Keratinocyte (primary cell): Measurements from ENCODE around the gene CELA1. TPM values are rescaled to one million over a fixed set of nuclear protein-coding genes. Genes with fewer than 3 reads are reported as not detected.

Source experiments
- DNase-seq: peaks from one replicate; pipeline ENCODE4 v3.0.0-alpha.2; 2011; ENCODE audit warnings: low read depth, missing footprints, low spot score
- FAIRE-seq: peaks from 2 replicates; lab custom pipeline; 2011; peaks lifted over from hg19 to GRCh38; lab: Jason Lieb, UNC
- H2AFZ ChIP-seq: 2 replicates; pipeline ENCODE4 v1.6.0; 2012; ENCODE audit warnings: low read length, control low read depth, inconsistent platforms; ENCODE audit not compliant: control insufficient read depth
- H3K27ac ChIP-seq: 2 replicates; pipeline ENCODE4 v1.5.1; 2011; ENCODE audit warnings: low read length; ENCODE audit not compliant: control insufficient read depth, insufficient read depth
- H3K27me3 ChIP-seq: 3 replicates; pipeline ENCODE4 v1.6.0; 2011; ENCODE audit warnings: low read length; ENCODE audit not compliant: control insufficient read depth, insufficient read depth; ENCODE audit errors: extremely low read depth
- H3K36me3 ChIP-seq, 2 experiments: 2 replicates in 1 of 2; 3 replicates in 1 of 2; pipeline ENCODE4 v1.5.1; 2011; ENCODE audit warnings: low read length in 2 of 2, mild to moderate bottlenecking in 1 of 2; ENCODE audit not compliant: control insufficient read depth in 2 of 2, insufficient read depth in 2 of 2; ENCODE audit errors: extremely low read depth in 1 of 2
- H3K4me1 ChIP-seq: 3 replicates; pipeline ENCODE4 v1.5.1; 2011; ENCODE audit warnings: low read length; ENCODE audit not compliant: control insufficient read depth, insufficient read depth; ENCODE audit errors: extremely low read depth
- H3K4me2 ChIP-seq: 3 replicates; pipeline ENCODE4 v1.6.0; 2011; ENCODE audit warnings: low read depth, low read length; ENCODE audit not compliant: control insufficient read depth, insufficient read depth; ENCODE audit errors: extremely low read depth
- H3K4me3 ChIP-seq, 3 experiments: fragments of 200-600 bp in 1 of 3; sonication (generic) in 1 of 3; 2 replicates in 2 of 3; 3 replicates in 1 of 3; pipeline ENCODE4 v1.5.1; 2011 to 2016; ENCODE audit warnings: low read length in 3 of 3, mild to moderate bottlenecking in 3 of 3, control low read depth in 2 of 3, inconsistent platforms in 1 of 3, low read depth in 1 of 3, mixed read lengths in 1 of 3, mixed run types in 1 of 3, moderate library complexity in 1 of 3; ENCODE audit not compliant: control insufficient read depth in 2 of 3, insufficient read depth in 2 of 3; ENCODE audit errors: extremely low read depth in 1 of 3
- H3K79me2 ChIP-seq: 2 replicates; pipeline ENCODE4 v1.6.0; 2012; ENCODE audit warnings: low read length; ENCODE audit not compliant: control insufficient read depth, insufficient read depth
- H3K9ac ChIP-seq: 3 replicates; pipeline ENCODE4 v1.6.0; 2011; ENCODE audit warnings: low read length; ENCODE audit not compliant: control insufficient read depth, insufficient read depth; ENCODE audit errors: extremely low read depth
- H3K9me1 ChIP-seq: 3 replicates; pipeline ENCODE4 v1.6.0; 2011; ENCODE audit warnings: low read length; ENCODE audit not compliant: control insufficient read depth, insufficient read depth; ENCODE audit errors: extremely low read depth
- H3K9me3 ChIP-seq: 2 replicates; pipeline ENCODE4 v1.5.1; 2012; ENCODE audit warnings: low read depth, low read length; ENCODE audit not compliant: control insufficient read depth
- H4K20me1 ChIP-seq: 3 replicates; pipeline ENCODE4 v1.6.0; 2011; ENCODE audit warnings: low read length; ENCODE audit not compliant: control insufficient read depth, insufficient read depth; ENCODE audit errors: extremely low read depth
- EZH2 ChIP-seq: IDR thresholded peaks from one replicate; pipeline ENCODE4 v1.6.1; 2012; ENCODE audit warnings: inconsistent platforms, mild to moderate bottlenecking, low read length, moderate library complexity
- dilution Hi-C: fragments of 300-500 bp; cut with MboI; formaldehyde crosslinking; loops from one replicate; pipeline ENCODE4 v1.7.0; 2020; ENCODE audit warnings: low sequenced_read_pairs; ENCODE audit not compliant: extremely low pct_ligation_motif_present
- polyA plus RNA-seq, 5 experiments: library from polyadenylated mRNA; depleted of rRNA in 3 of 5; stranded (reverse) in 3 of 5; stranded (forward) in 1 of 5; unstranded in 1 of 5; fragments of >200 nt; gene quantifications; 1 replicate in 1 of 5; 2 replicates in 3 of 5; 3 replicates in 1 of 5; pipeline versions ENCODE4 v1.2.1 to v1.2.3, GENCODE V29; 2011 to 2012; ENCODE audit warnings: missing spikeins in 2 of 5, low read depth in 1 of 5, low replicate concordance in 1 of 5
- TF ChIP-seq, protein P1 (sequence below), 3 experiments: IDR thresholded peaks in 1 of 3; conservative IDR thresholded peaks in 1 of 3; optimal IDR thresholded peaks in 1 of 3; 2 replicates in 2 of 3; 3 replicates in 1 of 3; pipeline versions ENCODE3 to v1.5.1; 2011; ENCODE audit warnings: low read length in 3 of 3, mild to moderate bottlenecking in 3 of 3, moderate library complexity in 2 of 3, control low read depth in 1 of 3, inconsistent platforms in 1 of 3; ENCODE audit not compliant: insufficient read depth in 2 of 3; ENCODE audit errors: extremely low read depth in 1 of 3

CELA1 gene
- polyA plus RNA-seq, 1 donor (not counting 4 experiments of a cell fraction or from before 2014, with no cell fraction given), result not detected

DNA sequence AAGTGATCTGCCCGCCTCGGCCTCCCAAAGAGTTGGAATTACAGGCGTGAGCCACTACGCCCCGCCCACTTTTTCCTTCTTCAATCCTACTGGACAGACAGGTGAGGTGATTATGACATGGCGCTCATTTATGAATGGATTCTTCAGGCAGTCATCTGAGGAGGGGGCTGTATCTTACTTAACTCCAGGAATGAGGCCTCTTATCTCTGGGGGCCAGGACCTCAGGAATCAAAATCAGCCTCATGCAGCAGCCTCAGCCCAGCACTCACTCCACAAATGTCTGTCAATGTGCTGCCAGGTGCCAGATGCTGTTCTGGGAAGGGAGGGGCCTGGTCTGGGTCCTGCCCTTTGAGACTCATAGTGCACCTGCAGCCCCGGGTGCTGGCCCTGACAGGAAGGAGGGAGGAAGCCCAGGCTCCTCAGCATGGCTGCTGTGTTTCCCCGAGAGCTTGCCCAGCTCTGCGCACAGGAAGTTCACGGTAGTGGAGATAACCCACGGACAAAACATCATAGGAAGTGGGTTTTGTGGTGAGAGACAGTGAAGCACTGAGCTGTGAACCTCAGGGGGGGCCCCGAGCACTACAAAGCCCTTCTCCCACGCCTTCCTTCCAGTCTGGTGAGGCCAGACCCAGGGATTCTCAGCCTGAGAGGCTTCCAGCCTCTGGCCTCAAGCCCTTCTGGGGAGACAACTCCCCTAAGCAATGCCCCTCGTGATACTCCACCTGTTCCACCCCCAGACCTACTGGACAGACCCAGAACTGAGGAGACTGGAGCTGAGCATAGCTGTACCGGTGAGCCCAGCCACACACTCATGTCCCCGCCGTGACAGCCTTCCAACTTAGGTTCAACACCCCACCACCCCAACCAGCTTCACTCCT, 22.4 kb upstream of the CELA1 start:
- DNase-seq (no peak), FAIRE-seq (no peak)
- Histone ChIP-seq H3K36me3 (peaks cover 18 to 33% of the 10 kb centered on the region in 2 experiments), H2AFZ (no peak overlapping the region), H3K79me2 (peaks cover 5% of the 10 kb centered on the region), H4K20me1 (peaks cover 3% of the 10 kb centered on the region), H3K27me3 (no peaks in the 10 kb centered on the region), H3K9me1 (no peaks in the 10 kb centered on the region), H3K4me2 (no peak overlapping the region), H3K4me1 (peaks cover 31% of the 10 kb centered on the region), H3K9ac (no peak overlapping the region), H3K4me3 (no peak overlapping the region), H3K9me3 (no peaks in the 10 kb centered on the region), H3K27ac (no peak overlapping the region)
- dilution Hi-C loops, result no loop called here
- TF ChIP-seq EZH2, result no peak
- TF ChIP-seq, protein P1, sequence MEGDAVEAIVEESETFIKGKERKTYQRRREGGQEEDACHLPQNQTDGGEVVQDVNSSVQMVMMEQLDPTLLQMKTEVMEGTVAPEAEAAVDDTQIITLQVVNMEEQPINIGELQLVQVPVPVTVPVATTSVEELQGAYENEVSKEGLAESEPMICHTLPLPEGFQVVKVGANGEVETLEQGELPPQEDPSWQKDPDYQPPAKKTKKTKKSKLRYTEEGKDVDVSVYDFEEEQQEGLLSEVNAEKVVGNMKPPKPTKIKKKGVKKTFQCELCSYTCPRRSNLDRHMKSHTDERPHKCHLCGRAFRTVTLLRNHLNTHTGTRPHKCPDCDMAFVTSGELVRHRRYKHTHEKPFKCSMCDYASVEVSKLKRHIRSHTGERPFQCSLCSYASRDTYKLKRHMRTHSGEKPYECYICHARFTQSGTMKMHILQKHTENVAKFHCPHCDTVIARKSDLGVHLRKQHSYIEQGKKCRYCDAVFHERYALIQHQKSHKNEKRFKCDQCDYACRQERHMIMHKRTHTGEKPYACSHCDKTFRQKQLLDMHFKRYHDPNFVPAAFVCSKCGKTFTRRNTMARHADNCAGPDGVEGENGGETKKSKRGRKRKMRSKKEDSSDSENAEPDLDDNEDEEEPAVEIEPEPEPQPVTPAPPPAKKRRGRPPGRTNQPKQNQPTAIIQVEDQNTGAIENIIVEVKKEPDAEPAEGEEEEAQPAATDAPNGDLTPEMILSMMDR (optimal IDR thresholded peaks at IDR 0.05 in 1 of 3, IDR thresholded peaks at IDR 0.05 in 1 of 3, conservative IDR thresholded peaks at IDR 0.05 in 1 of 3; ENCODE audit: extremely low read depth in 1 of 3, insufficient read depth in 2 of 3, low read length in 3 of 3), result no peak

DNA sequence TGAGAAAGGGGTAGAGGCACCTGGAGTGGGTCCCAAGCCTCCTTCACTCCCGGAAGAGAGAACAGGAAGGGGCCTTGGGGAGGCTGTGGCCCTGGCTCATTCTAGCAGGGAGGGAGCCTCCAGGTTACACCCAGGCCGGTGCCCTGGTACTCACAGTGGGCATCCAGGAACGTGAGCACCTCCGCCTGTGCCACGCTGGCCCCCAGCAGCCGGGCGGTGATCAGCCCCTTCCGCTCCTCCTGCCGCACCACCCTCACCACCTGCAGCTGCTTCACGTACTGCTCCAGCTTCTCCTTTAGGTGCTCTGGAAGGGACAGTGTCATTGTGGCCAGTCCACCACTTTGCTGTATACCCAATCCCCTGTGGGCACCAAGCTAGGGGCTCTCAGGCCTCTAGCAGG, 18.8 kb upstream of the CELA1 start:
- Histone ChIP-seq H3K9me3 (no peaks in the 10 kb centered on the region), H3K4me1 (peaks cover 12% of the 10 kb centered on the region), H3K27ac (no peak overlapping the region), H3K9ac (no peak overlapping the region), H4K20me1 (peaks cover 3% of the 10 kb centered on the region), H3K36me3 (peaks cover 35 to 37% of the 10 kb centered on the region in 2 experiments), H3K4me2 (no peak overlapping the region), H3K9me1 (no peaks in the 10 kb centered on the region), H3K27me3 (no peaks in the 10 kb centered on the region), H3K4me3 (no peak overlapping the region), H2AFZ (no peak overlapping the region), H3K79me2 (peaks cover 5% of the 10 kb centered on the region)
- dilution Hi-C loops, result no loop called here
- TF ChIP-seq EZH2, result no peak
- TF ChIP-seq, protein P1 (optimal IDR thresholded peaks at IDR 0.05 in 1 of 3, IDR thresholded peaks at IDR 0.05 in 1 of 3, conservative IDR thresholded peaks at IDR 0.05 in 1 of 3; ENCODE audit: extremely low read depth in 1 of 3, insufficient read depth in 2 of 3, low read length in 3 of 3), result no peak
- no peak for FAIRE-seq
- DNase-seq, result no peak
